HepG2 (cell line): ENCODE measurements around the gene ZNF625. TPM values are rescaled to one million over a fixed set of nuclear protein-coding genes. Genes with fewer than 3 reads are reported as not detected.
A peak's percentile ranks its signal among the peaks of the same experiment; 100 is the strongest.

Source experiments
- ELF1 ChIP-seq: sonication (generic); formaldehyde crosslinking; IDR thresholded peaks from 2 replicates; pipeline ENCODE4 v1.4.0; 2020; ENCODE audit warnings: missing genetic modification reagents
- KDM5A ChIP-seq: fragments of 200-600 bp; sonication (generic); IDR thresholded peaks from 2 replicates; pipeline ENCODE4 v1.7.0; 2018; ENCODE audit warnings: antibody characterized with exemption, mild to moderate bottlenecking, low read length, borderline replicate concordance
- KLF6 ChIP-seq: IDR thresholded peaks from 2 replicates; pipeline ENCODE4 v1.8.0; 2016; ENCODE audit warnings: missing biosample characterization, missing genetic modification reagents
- MEIS2 ChIP-seq: sonication (generic); formaldehyde crosslinking; IDR thresholded peaks from 2 replicates; pipeline ENCODE4 v1.9.0; 2021; ENCODE audit warnings: mild to moderate bottlenecking, missing genetic modification reagents
- RXRA ChIP-seq: sonication (generic); formaldehyde crosslinking; IDR thresholded peaks from 2 replicates; pipeline ENCODE4 v1.5.1; 2020; ENCODE audit warnings: missing genetic modification reagents
- SIN3B ChIP-seq: fragments of 150-350 bp; IDR thresholded peaks from 2 replicates; pipeline ENCODE4 v1.6.1; 2014; ENCODE audit warnings: low read length
- SMC3 ChIP-seq: IDR thresholded peaks from 2 replicates; pipeline ENCODE4 v1.6.1; 2011; ENCODE audit warnings: low read length, improper control_type of control experiment
- SOX13 ChIP-seq, 3 experiments: fragments of 450-650 bp in 1 of 3; sonication (generic) in 1 of 3; formaldehyde crosslinking in 1 of 3; IDR thresholded peaks in 2 of 3; conservative IDR thresholded peaks in 1 of 3; 2 replicates each; pipeline versions ENCODE4 v1.5.0 to v1.6.1; 2016 to 2020; ENCODE audit warnings: antibody characterized with exemption in 1 of 3, mild to moderate bottlenecking in 1 of 3, missing compliant biosample characterization in 1 of 3, missing genetic modification reagents in 1 of 3, moderate library complexity in 1 of 3
- SRY ChIP-seq: sonication (generic); formaldehyde crosslinking; IDR thresholded peaks from 2 replicates; pipeline ENCODE4 v1.8.0; 2022; ENCODE audit warnings: mild to moderate bottlenecking, missing genetic modification reagents
- ZNF160 ChIP-seq: sonication (generic); formaldehyde crosslinking; IDR thresholded peaks from 2 replicates; pipeline ENCODE4 v1.8.0; 2022; ENCODE audit warnings: mild to moderate bottlenecking, inconsistent platforms, missing genetic modification reagents
- ZNF557 ChIP-seq: sonication (generic); formaldehyde crosslinking; IDR thresholded peaks from 2 replicates; pipeline ENCODE4 v1.4.0; 2020; ENCODE audit warnings: missing genetic modification reagents
- ZNF703 ChIP-seq: sonication (generic); formaldehyde crosslinking; IDR thresholded peaks from 2 replicates; pipeline ENCODE4 v1.5.1; 2020; ENCODE audit warnings: missing genetic modification reagents, mild to moderate bottlenecking, moderate library complexity, borderline replicate concordance
- ZSCAN30 ChIP-seq: sonication (generic); formaldehyde crosslinking; IDR thresholded peaks from 2 replicates; pipeline ENCODE4 v1.5.0; 2020; ENCODE audit warnings: mild to moderate bottlenecking, missing genetic modification reagents
- polyA plus RNA-seq, 8 experiments: library from polyadenylated mRNA; depleted of rRNA in 3 of 8; stranded (reverse) in 7 of 8; unstranded in 1 of 8; fragments of >200 nt; fragmentation: Illumina TruSeq in 4 of 8; extraction: Trizol in 4 of 8; gene quantifications; 2 replicates each; pipeline versions ENCODE4 v1.2.1 to v1.2.3, GENCODE V29; 2011 to 2016; ENCODE audit warnings: low read depth in 4 of 8, missing spikeins in 1 of 8, mixed read lengths in 1 of 8; ENCODE audit not compliant: insufficient read depth in 1 of 8
- total RNA-seq, 5 experiments: library from RNA; depleted of rRNA; stranded (reverse); fragments of >200 nt; fragmentation: Illumina TruSeq; extraction: Trizol; gene quantifications; 2 replicates each; pipeline ENCODE4 v1.2.3, GENCODE V29; 2016; ENCODE audit warnings: low read depth in 1 of 5
- TF ChIP-seq, protein P1 (sequence below): sonication (generic); formaldehyde crosslinking; IDR thresholded peaks from 2 replicates; pipeline ENCODE4 v1.4.0; 2020; ENCODE audit warnings: low read depth, mild to moderate bottlenecking, missing genetic modification reagents
- TF ChIP-seq, protein P2 (sequence below): sonication (generic); formaldehyde crosslinking; conservative IDR thresholded peaks from 2 replicates; pipeline ENCODE4 v1.8.1; 2023; ENCODE audit warnings: missing genetic modification reagents
- TF ChIP-seq, protein P3 (sequence below): sonication (generic); formaldehyde crosslinking; IDR thresholded peaks from 2 replicates; pipeline ENCODE4 v1.8.0; 2022; ENCODE audit warnings: mild to moderate bottlenecking, missing genetic modification reagents
- TF ChIP-seq, protein P4 (sequence below), 2 experiments: sonication (generic) in 1 of 2; formaldehyde crosslinking in 1 of 2; IDR thresholded peaks; 2 replicates each; pipeline versions ENCODE4 v1.6.1 to v1.9.0; 2014 to 2022; ENCODE audit warnings: antibody characterized with exemption in 1 of 2, borderline replicate concordance in 1 of 2, inconsistent platforms in 1 of 2, low read depth in 1 of 2, missing genetic modification reagents in 1 of 2

The ZNF625 gene
- total and polyA plus RNA-seq, 2 of the 13 experiments (the other 11 are each of a cell fraction or from before 2014, with no cell fraction given): 1.7 to 12.2 TPM

DNA sequence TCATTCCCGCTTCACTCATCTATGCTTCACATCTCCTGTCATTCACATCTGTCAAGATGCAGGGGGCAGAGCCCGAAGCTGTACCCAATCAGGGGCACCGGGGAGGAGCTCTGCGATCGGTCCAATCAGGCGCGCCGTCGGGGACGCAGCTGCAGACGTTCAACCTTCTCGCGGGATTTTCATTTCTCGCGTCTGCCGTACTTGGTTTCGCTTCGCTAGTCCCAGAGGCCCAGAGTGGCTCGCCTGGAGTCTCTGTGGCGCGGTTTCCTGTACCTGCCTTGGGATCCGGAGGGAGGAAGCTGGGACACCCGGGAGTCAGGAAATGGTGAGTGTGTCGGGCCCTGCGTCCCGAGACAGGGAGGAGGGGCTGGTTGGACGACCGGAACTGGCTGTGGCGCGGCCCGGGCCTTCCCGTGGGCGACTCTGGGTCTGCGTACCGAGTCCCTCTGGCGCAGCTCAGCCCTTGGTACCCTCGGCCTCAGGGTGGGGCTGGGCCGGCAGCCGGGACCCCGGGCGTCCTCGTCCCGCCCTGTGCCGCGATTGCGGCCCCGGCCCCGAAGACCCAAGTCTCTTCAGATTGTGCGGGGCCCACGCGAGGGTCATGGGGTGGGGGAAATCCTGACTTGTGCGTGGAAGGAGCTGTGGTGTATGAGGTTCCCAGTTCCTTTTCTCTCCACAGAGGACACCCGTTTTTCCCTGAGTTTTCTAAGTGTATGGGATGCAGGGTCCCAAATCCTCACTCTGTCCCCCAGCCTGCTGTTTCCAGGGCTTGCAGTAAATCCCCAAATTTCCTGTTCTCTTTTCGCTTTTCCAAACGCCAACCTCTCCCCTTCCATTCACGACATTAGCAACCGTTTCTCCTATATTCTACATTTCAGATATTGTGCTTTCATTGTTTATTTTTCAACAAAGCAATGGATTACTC, 6.6 kb upstream of the ZNF625 start, which contains the start of gene ZNF136 (continued):
- peak; percentile 32; the same call in 1 of the 2 replicates for TF ChIP-seq RXRA (CRISPR knock-in tag)
- TF ChIP-seq MEIS2 (CRISPR knock-in tag): peak; percentile 73; the same call in 1 of the 2 replicates
- TF ChIP-seq ZNF703 (CRISPR knock-in tag): no peak
- TF ChIP-seq ZNF557 (CRISPR knock-in tag): peak; percentile 37; the same call in 1 of the 2 replicates
- TF ChIP-seq, protein P1, sequence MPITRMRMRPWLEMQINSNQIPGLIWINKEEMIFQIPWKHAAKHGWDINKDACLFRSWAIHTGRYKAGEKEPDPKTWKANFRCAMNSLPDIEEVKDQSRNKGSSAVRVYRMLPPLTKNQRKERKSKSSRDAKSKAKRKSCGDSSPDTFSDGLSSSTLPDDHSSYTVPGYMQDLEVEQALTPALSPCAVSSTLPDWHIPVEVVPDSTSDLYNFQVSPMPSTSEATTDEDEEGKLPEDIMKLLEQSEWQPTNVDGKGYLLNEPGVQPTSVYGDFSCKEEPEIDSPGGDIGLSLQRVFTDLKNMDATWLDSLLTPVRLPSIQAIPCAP: 0 out of 2 replicates have a peak, but pooled peaks have one; percentile 55
- no peak for TF ChIP-seq SMC3
- TF ChIP-seq ZNF160: peak; percentile 53; the same call in 1 of the 2 replicates
- TF ChIP-seq, protein P2, sequence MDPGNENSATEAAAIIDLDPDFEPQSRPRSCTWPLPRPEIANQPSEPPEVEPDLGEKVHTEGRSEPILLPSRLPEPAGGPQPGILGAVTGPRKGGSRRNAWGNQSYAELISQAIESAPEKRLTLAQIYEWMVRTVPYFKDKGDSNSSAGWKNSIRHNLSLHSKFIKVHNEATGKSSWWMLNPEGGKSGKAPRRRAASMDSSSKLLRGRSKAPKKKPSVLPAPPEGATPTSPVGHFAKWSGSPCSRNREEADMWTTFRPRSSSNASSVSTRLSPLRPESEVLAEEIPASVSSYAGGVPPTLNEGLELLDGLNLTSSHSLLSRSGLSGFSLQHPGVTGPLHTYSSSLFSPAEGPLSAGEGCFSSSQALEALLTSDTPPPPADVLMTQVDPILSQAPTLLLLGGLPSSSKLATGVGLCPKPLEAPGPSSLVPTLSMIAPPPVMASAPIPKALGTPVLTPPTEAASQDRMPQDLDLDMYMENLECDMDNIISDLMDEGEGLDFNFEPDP (CRISPR knock-in tag): 0 out of 2 replicates have a peak, but pooled peaks have one; percentile 63
- TF ChIP-seq SIN3B: peak; percentile 67; the same call in 1 of the 2 replicates
- TF ChIP-seq, protein P3, sequence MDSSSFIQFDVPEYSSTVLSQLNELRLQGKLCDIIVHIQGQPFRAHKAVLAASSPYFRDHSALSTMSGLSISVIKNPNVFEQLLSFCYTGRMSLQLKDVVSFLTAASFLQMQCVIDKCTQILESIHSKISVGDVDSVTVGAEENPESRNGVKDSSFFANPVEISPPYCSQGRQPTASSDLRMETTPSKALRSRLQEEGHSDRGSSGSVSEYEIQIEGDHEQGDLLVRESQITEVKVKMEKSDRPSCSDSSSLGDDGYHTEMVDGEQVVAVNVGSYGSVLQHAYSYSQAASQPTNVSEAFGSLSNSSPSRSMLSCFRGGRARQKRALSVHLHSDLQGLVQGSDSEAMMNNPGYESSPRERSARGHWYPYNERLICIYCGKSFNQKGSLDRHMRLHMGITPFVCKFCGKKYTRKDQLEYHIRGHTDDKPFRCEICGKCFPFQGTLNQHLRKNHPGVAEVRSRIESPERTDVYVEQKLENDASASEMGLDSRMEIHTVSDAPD: 0 out of 2 replicates have a peak, but pooled peaks have one; percentile 41
- TF ChIP-seq KLF6 (CRISPR knock-in tag): peak; percentile 26; the same call in 1 of the 2 replicates
- no peak for TF ChIP-seq SRY (CRISPR knock-in tag)
- TF ChIP-seq, protein P4, sequence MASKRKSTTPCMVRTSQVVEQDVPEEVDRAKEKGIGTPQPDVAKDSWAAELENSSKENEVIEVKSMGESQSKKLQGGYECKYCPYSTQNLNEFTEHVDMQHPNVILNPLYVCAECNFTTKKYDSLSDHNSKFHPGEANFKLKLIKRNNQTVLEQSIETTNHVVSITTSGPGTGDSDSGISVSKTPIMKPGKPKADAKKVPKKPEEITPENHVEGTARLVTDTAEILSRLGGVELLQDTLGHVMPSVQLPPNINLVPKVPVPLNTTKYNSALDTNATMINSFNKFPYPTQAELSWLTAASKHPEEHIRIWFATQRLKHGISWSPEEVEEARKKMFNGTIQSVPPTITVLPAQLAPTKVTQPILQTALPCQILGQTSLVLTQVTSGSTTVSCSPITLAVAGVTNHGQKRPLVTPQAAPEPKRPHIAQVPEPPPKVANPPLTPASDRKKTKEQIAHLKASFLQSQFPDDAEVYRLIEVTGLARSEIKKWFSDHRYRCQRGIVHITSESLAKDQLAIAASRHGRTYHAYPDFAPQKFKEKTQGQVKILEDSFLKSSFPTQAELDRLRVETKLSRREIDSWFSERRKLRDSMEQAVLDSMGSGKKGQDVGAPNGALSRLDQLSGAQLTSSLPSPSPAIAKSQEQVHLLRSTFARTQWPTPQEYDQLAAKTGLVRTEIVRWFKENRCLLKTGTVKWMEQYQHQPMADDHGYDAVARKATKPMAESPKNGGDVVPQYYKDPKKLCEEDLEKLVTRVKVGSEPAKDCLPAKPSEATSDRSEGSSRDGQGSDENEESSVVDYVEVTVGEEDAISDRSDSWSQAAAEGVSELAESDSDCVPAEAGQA (IDR thresholded peaks at IDR 0.05; ENCODE audit: low read depth): peak; percentile 28; the same call in 1 of the 2 replicates
- TF ChIP-seq, protein P4 (CRISPR knock-in tag; IDR thresholded peaks at IDR 0.05; ENCODE audit: borderline replicate concordance): no peak
- TF ChIP-seq ZSCAN30 (CRISPR knock-in tag): no peak
- peak; percentile 72; the same call in 1 of the 2 replicates for TF ChIP-seq ELF1
- TF ChIP-seq SOX13 (IDR thresholded peaks at IDR 0.05): no peak
- no peak for TF ChIP-seq SOX13 (CRISPR knock-in tag; conservative IDR thresholded peaks at IDR 0.05 in 1 of 2, IDR thresholded peaks at IDR 0.05 in 1 of 2)
- peak; percentile 80; the same call in 1 of the 2 replicates for TF ChIP-seq KDM5A
